HCT116 (cell line): ENCODE data around the gene UBE2D4. TPM values are rescaled to one million over a fixed set of nuclear protein-coding genes. Genes with fewer than 3 reads are reported as not detected.

Experiments
- ATAC-seq: fragments of 200-7000 bp; cut with Tn5 transposase; 2 replicates; pipeline ENCODE4 v1.9.1; 2020; ENCODE audit warnings: mild to moderate bottlenecking, moderate library complexity
- BruUV-seq: library from RNA; stranded (reverse); fragments of 400-500 nt; replicated peaks from 2 replicates; lab custom pipeline; 2021; lab: Mats Ljungman, UMichigan
- CTCF ChIA-PET: fragments of 300-600 bp; sonication (Branson Sonifier 250); formaldehyde crosslinking; loops from one replicate; lab custom pipeline; 2021; ENCODE audit warnings: antibody characterized with exemption; lab: Charles Lee
- POLR2A ChIA-PET: fragments of 300-600, 350-600 bp; sonication (Branson Sonifier 250); formaldehyde crosslinking; loops from one replicate; lab custom pipeline; 2021; ENCODE audit warnings: antibody characterized with exemption; lab: Charles Lee
- RAD21 ChIA-PET, 2 experiments: fragments of 300-600 bp; sonication (Branson Sonifier 250); formaldehyde crosslinking; loops; one replicate each; lab custom pipeline; 2023; ENCODE audit warnings: low total read pairs in 2 of 2; ENCODE audit not compliant: uncharacterized antibody in 2 of 2, unreplicated experiment in 2 of 2, low non-redundant PET in 1 of 2; lab: Charles Lee
- DNase-seq: peaks from one replicate; pipeline ENCODE4 v3.0.0-alpha.2; 2010; ENCODE audit warnings: low read depth, low spot score
- H2AFZ ChIP-seq: fragments of 200-600 bp; shearing (Covaris generic), sonication (generic); 2 replicates; pipeline ENCODE4 v1.6.1; 2017; ENCODE audit warnings: low read depth, mixed run types, mixed read lengths, antibody characterized with exemption, low read length; ENCODE audit not compliant: poor library complexity, severe bottlenecking
- H3K27ac ChIP-seq: 2 replicates; pipeline ENCODE4 v1.5.1; 2012; ENCODE audit warnings: low read depth, low read length
- H3K27me3 ChIP-seq: fragments of 200-600 bp; sonication (generic); 2 replicates; pipeline ENCODE4 v1.6.1; 2016; ENCODE audit warnings: mixed run types, low read length, mixed read lengths; ENCODE audit not compliant: insufficient read depth
- H3K36me3 ChIP-seq, 2 experiments: fragments of 200-500 bp in 1 of 2; fragments of 200-600 bp in 1 of 2; sonication (Bioruptor generic) in 1 of 2; sonication (generic) in 1 of 2; 2 replicates each; pipeline versions ENCODE4 v1.5.1 to v1.6.1; 2014 to 2016; ENCODE audit warnings: low read length in 2 of 2, inconsistent platforms in 1 of 2, mixed read lengths in 1 of 2, mixed run types in 1 of 2; ENCODE audit not compliant: insufficient read depth in 2 of 2, control insufficient read depth in 1 of 2
- H3K4me1 ChIP-seq, 2 experiments: fragments of 200-600 bp in 1 of 2; sonication (generic) in 1 of 2; 2 replicates each; pipeline versions ENCODE4 v1.5.1 to v1.6.1; 2012 to 2017; ENCODE audit warnings: low read length in 2 of 2, inconsistent platforms in 1 of 2, mild to moderate bottlenecking in 1 of 2, mixed read lengths in 1 of 2, mixed run types in 1 of 2, moderate library complexity in 1 of 2; ENCODE audit not compliant: insufficient read depth in 2 of 2, control insufficient read depth in 1 of 2
- H3K4me2 ChIP-seq: fragments of 200-600 bp; sonication (generic); 2 replicates; pipeline ENCODE4 v1.6.1; 2017; ENCODE audit warnings: mixed run types, low read length, mixed read lengths
- H3K4me3 ChIP-seq, 2 experiments: fragments of 200-600 bp in 1 of 2; sonication (generic) in 1 of 2; replicated peaks in 1 of 2; 2 replicates each; pipeline ENCODE4 v1.5.1; 2011 to 2016; ENCODE audit warnings: low read length in 2 of 2, control low read depth in 1 of 2, low read depth in 1 of 2, mild to moderate bottlenecking in 1 of 2, mixed read lengths in 1 of 2, mixed run types in 1 of 2
- H3K79me2 ChIP-seq: fragments of 200-600 bp; sonication (generic); 2 replicates; pipeline ENCODE4 v1.6.1; 2017; ENCODE audit warnings: mild to moderate bottlenecking, mixed run types, low read length, moderate library complexity, mixed read lengths; ENCODE audit not compliant: insufficient read depth
- H3K9ac ChIP-seq: fragments of 200-600 bp; sonication (generic); 2 replicates; pipeline ENCODE4 v1.6.1; 2016; ENCODE audit warnings: low read length, mixed read lengths
- H3K9me2 ChIP-seq: fragments of 200-600 bp; sonication (generic), shearing (Covaris generic); 2 replicates; pipeline ENCODE4 v1.6.1; 2017; ENCODE audit warnings: mixed run types, mild to moderate bottlenecking, moderate library complexity; ENCODE audit not compliant: insufficient read depth
- H3K9me3 ChIP-seq, 2 experiments: fragments of 200-500 bp in 1 of 2; fragments of 200-600 bp in 1 of 2; sonication (Bioruptor generic) in 1 of 2; sonication (generic) in 1 of 2; 2 replicates each; pipeline ENCODE4 v1.6.1; 2014 to 2017; ENCODE audit warnings: low read length in 2 of 2, mixed read lengths in 2 of 2, inconsistent platforms in 1 of 2, low read depth in 1 of 2, mild to moderate bottlenecking in 1 of 2, mixed run types in 1 of 2, moderate library complexity in 1 of 2; ENCODE audit not compliant: control insufficient read depth in 1 of 2, insufficient read depth in 1 of 2
- H4K20me1 ChIP-seq: fragments of 200-600 bp; sonication (generic), shearing (Covaris generic); 2 replicates; pipeline ENCODE4 v1.6.1; 2017; ENCODE audit warnings: mixed run types, mild to moderate bottlenecking, moderate library complexity; ENCODE audit not compliant: insufficient read depth
- CTCF ChIP-seq, 3 experiments: fragments of 200-600 bp in 1 of 3; sonication (generic) in 1 of 3; IDR thresholded peaks in 2 of 3; conservative IDR thresholded peaks in 1 of 3; 2 replicates each; pipeline ENCODE4 v1.5.1; 2012 to 2017; ENCODE audit warnings: low read depth in 2 of 3, low read length in 2 of 3, antibody characterized with exemption in 1 of 3, borderline replicate concordance in 1 of 3, control low read depth in 1 of 3, mild to moderate bottlenecking in 1 of 3, mixed read lengths in 1 of 3, mixed run types in 1 of 3, moderate library complexity in 1 of 3; ENCODE audit not compliant: insufficient read depth in 1 of 3
- EGR1 ChIP-seq: IDR thresholded peaks from 2 replicates; pipeline ENCODE4 v1.6.1; 2012; ENCODE audit warnings: low read depth
- EZH2phosphoT487 ChIP-seq: fragments of 200-600 bp; IDR thresholded peaks from 2 replicates; pipeline ENCODE4 v1.6.1; 2018; ENCODE audit warnings: antibody characterized with exemption, borderline replicate concordance
- JUND ChIP-seq: IDR thresholded peaks from 2 replicates; pipeline ENCODE4 v1.6.1; 2012
- MAX ChIP-seq: IDR thresholded peaks from 2 replicates; pipeline ENCODE4 v1.6.1; 2012
- POLR2AphosphoS5 ChIP-seq: IDR thresholded peaks from 2 replicates; pipeline ENCODE4 v1.6.1; 2011; ENCODE audit warnings: mild to moderate bottlenecking, low read depth, low read length, moderate library complexity
- RAD21 ChIP-seq: IDR thresholded peaks from 2 replicates; pipeline ENCODE4 v1.6.1; 2012; ENCODE audit warnings: low read depth, mild to moderate bottlenecking
- SP1 ChIP-seq: IDR thresholded peaks from 2 replicates; pipeline ENCODE4 v1.6.1; 2012; ENCODE audit warnings: low read depth
- TCF7L2 ChIP-seq: IDR thresholded peaks from 2 replicates; pipeline ENCODE4 v1.7.0; 2011; ENCODE audit warnings: borderline replicate concordance, inconsistent platforms; ENCODE audit not compliant: insufficient read depth, insufficient read length; ENCODE audit errors: extremely low read depth
- YY1 ChIP-seq: IDR thresholded peaks from 2 replicates; pipeline ENCODE4 v1.6.1; 2011; ENCODE audit warnings: low read length, low read depth, moderate library complexity, mild to moderate bottlenecking; ENCODE audit not compliant: insufficient replicate concordance; ENCODE audit errors: extremely low read depth
- ZBTB33 ChIP-seq: IDR thresholded peaks from 2 replicates; pipeline ENCODE4 v1.6.1; 2011; ENCODE audit warnings: mild to moderate bottlenecking, low read length, moderate library complexity; ENCODE audit not compliant: insufficient replicate concordance; ENCODE audit errors: extremely low read depth
- ZFX ChIP-seq: fragments of 450-650 bp; IDR thresholded peaks from 2 replicates; pipeline ENCODE4 v1.6.1; 2017
- intact Hi-C: fragments of 100-400 bp; cut with micrococcal nuclease; formaldehyde crosslinking; loops from 2 replicates; pipeline ENCODE4 v1.10.0; 2022
- total RNA-seq: library from RNA; stranded (reverse); gene quantifications from one replicate; pipeline ENCODE4 v1.2.1, GENCODE V29; 2021; ENCODE audit not compliant: unreplicated experiment
- TF ChIP-seq, protein P1 (sequence below): IDR thresholded peaks from 2 replicates; pipeline ENCODE4 v1.6.1; 2012

The UBE2D4 gene
- total RNA-seq, 1 experiment from 2014 or later: 12.9 TPM

DNA sequence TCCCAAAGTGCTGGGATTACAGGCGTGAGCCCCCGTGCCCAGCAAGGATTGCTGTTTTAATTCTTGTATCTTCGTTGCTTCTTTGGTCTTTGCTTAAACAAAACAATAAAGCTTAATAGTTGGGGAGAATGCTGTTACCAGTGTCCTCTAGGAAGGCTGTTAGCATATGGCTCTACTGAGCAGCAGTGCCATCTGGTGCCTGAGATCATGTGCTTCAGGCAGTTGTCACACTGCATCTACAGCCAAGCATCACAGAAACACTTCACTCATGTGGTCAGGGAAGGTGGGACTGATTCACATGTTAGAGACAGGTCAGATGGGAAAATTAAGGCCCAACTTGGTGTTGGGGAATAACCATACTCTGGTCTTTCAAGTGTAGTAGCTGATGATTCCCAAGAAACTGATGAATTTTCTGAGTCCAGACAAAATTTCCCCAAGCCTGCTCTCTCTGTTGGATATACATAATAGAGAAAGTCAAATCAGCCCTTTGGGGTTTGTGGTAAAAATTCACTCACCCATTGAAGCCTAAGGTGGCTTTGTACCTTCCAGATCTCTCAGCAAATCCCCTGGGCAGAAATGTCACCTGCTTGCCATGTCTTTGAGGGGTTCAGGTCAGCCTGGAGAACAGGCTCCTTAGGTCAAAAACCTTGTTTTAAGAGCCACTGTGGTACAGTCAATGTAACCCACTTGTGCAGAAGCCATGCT is 28.4 kb downstream of the UBE2D4 start:
- H3K36me3 ChIP-seq: no peaks in the 10 kb centered on the region
- ChIA-PET RAD21 (interaction anchor here in 1 of 2 experiments (0.6 kb wide), 1 partner anchor 383 kb away, joined by 3 read pairs; no protein-coding TSS in a partner anchor), POLR2A (no interaction called here), CTCF (interaction anchor here (1.4 kb wide), 1 partner anchor 372 kb away, joined by 5 read pairs; the partner anchor contains the start of gene STK17A)
- no peak overlapping the region for H3K9ac ChIP-seq
- TF ChIP-seq RAD21 (peak; percentile 71), TCF7L2 (no peak), MAX (0 out of 2 replicates have a peak, but pooled peaks have one; percentile 24), CTCF (IDR thresholded peaks at IDR 0.05 in 2 of 3, conservative IDR thresholded peaks at IDR 0.05 in 1 of 3; ENCODE audit: borderline replicate concordance in 1 of 3, insufficient read depth in 1 of 3, low read depth in 2 of 3, low read length in 2 of 3) (peak; percentile 35 to 62 (median 58); a peak in 5 of 6 replicates)
- no peak overlapping the region for H3K4me3 ChIP-seq
- no peaks in the 10 kb centered on the region for H3K79me2 ChIP-seq
- no peak overlapping the region for H2AFZ ChIP-seq
- ATAC-seq (peak; percentile 99), DNase-seq (peak; percentile 34)
- H3K4me2 ChIP-seq: no peak overlapping the region
- H3K9me2 ChIP-seq: no peaks in the 10 kb centered on the region
- H3K27me3 ChIP-seq: no peaks in the 10 kb centered on the region
- H3K27ac ChIP-seq: no peak overlapping the region
- no peaks in the 10 kb centered on the region for H3K9me3 ChIP-seq
- no peaks in the 10 kb centered on the region for H3K4me1 ChIP-seq
- intact Hi-C loops: no loop called here
- BruUV-seq: no TSS peak
- no peaks in the 10 kb centered on the region for H4K20me1 ChIP-seq

DNA sequence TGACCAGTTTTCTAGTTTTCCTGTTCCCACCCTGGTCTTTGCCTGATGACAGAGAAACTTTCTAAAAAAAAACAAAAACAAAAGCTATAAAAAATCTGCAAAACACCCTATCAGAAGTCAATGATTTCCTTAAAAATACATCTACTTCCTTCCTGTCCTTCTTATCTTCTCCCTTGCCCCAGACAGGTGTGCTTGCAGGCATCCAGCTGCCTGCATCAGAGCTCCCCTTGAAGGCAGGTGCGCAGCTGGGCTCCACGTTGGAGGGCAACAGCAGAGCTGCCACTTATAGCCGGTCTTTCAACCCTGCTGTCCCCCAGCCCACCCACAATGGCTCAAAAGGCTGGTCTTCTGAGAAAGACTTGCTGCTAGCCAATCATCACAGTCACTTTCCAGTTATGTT is 29.8 kb downstream of the UBE2D4 start:
- no peaks in the 10 kb centered on the region for H3K27me3 ChIP-seq
- POLR2A ChIA-PET: no interaction called here
- CTCF ChIA-PET: no interaction called here
- RAD21 ChIA-PET: no interaction called here
- H3K4me2 ChIP-seq: no peak overlapping the region
- TF ChIP-seq MAX: no peak
- TF ChIP-seq EZH2phosphoT487: no peak
- no peak for TF ChIP-seq TCF7L2
- no peak for TF ChIP-seq YY1
- TF ChIP-seq EGR1: no peak
- no peak for TF ChIP-seq POLR2AphosphoS5
- TF ChIP-seq, protein P1, sequence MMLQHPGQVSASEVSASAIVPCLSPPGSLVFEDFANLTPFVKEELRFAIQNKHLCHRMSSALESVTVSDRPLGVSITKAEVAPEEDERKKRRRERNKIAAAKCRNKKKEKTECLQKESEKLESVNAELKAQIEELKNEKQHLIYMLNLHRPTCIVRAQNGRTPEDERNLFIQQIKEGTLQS: no peak
- no peak for TF ChIP-seq JUND
- TF ChIP-seq ZFX: no peak
- TF ChIP-seq SP1: no peak
- TF ChIP-seq ZBTB33: no peak
- H2AFZ ChIP-seq: no peak overlapping the region
- ATAC-seq: no peak
- no peaks in the 10 kb centered on the region for H3K36me3 ChIP-seq
- H3K9ac ChIP-seq: no peak overlapping the region
- no peak overlapping the region for H3K27ac ChIP-seq
- no peaks in the 10 kb centered on the region for H4K20me1 ChIP-seq
- no peak for DNase-seq
- no peaks in the 10 kb centered on the region for H3K4me1 ChIP-seq
- no peak overlapping the region for H3K4me3 ChIP-seq
- H3K79me2 ChIP-seq: no peaks in the 10 kb centered on the region
- intact Hi-C loops: no loop called here
- H3K9me3 ChIP-seq: no peaks in the 10 kb centered on the region
- H3K9me2 ChIP-seq: no peaks in the 10 kb centered on the region
- no TSS peak for BruUV-seq
